Ascending aorta (tissue), 2 donors: ENCODE measurements around the gene BBS4. TPM values are rescaled to one million over a fixed set of nuclear protein-coding genes. Genes with fewer than 3 reads are reported as not detected.

ENCODE experiments used
- DNase-seq, 2 donors: peaks; one replicate each; pipeline ENCODE4 v3.0.0-alpha.2; 2019; ENCODE audit warnings: low spot score in 2 of 2
- H3K27ac ChIP-seq, 2 donors: fragments of 200-600 bp; sonication (generic); one replicate each; pipeline ENCODE4 v1.5.1; 2016 to 2017; ENCODE audit warnings: mild to moderate bottlenecking in 1 of 2
- H3K27me3 ChIP-seq: fragments of 200-600 bp; sonication (generic); one replicate; pipeline ENCODE4 v1.5.1; 2017
- H3K36me3 ChIP-seq, 2 donors: fragments of 200-600 bp; sonication (generic); one replicate each; pipeline ENCODE4 v1.5.1; 2016
- H3K4me1 ChIP-seq, 2 donors: fragments of 200-600 bp; sonication (generic); one replicate each; pipeline ENCODE4 v1.5.1; 2016 to 2017; ENCODE audit warnings: mild to moderate bottlenecking in 1 of 2
- H3K4me3 ChIP-seq, 2 donors: fragments of 200-600 bp; sonication (generic); one replicate each; pipeline ENCODE4 v1.5.1; 2016 to 2017; ENCODE audit warnings: mild to moderate bottlenecking in 1 of 2
- H3K9me3 ChIP-seq, 2 donors: fragments of 200-600 bp; sonication (generic); one replicate each; pipeline ENCODE4 v1.5.1; 2016
- intact Hi-C: fragments of 100-400 bp; cut with DNase I; formaldehyde crosslinking; loops from one replicate; pipeline ENCODE4 v1.15.1; 2023
- total RNA-seq: library from RNA; depleted of rRNA; stranded (reverse); fragments of >200 nt; gene quantifications from one replicate; pipeline ENCODE4 v1.1.0, GENCODE V29; 2016
- TF ChIP-seq, protein P1 (sequence below), 3 experiments: fragments of 200-600 bp in 2 of 3; fragments of 450-650 bp in 1 of 3; sonication (generic) in 2 of 3; IDR thresholded peaks; one replicate each; pipeline ENCODE4 v1.5.1; 2016 to 2019; ENCODE audit warnings: antibody characterized with exemption in 3 of 3, mild to moderate bottlenecking in 1 of 3, moderate library complexity in 1 of 3

Gene BBS4
- total RNA-seq, 1 donor from 2014 or later, result 9.9 TPM

DNA sequence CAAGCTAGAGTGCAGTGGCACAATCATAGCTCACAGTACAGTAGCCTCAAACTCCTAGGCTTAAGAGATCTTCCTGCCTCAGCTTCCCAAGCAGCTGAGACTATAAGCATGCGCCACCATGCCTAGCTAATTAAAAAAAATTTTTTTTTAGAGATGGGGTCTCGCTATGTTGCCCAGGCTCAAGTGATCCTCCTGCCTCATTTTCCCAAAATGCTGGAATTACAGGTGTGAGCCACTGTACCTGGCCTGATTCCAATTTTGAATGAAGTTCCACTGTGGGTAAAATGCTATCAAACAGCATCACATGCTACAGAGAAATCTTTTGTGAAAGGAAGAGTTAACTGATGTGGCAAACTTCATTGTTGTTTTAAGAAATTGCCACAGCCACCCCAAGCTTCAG, 80.0 kb downstream of the BBS4 start:
- H3K4me1 ChIP-seq, result no peaks in the 10 kb centered on the region
- peaks cover 40 to 72% of the 10 kb centered on the region in 2 donors for H3K36me3 ChIP-seq
- H3K4me3 ChIP-seq, result no peak overlapping the region
- no peaks in the 10 kb centered on the region for H3K27me3 ChIP-seq
- H3K27ac ChIP-seq, result no peak overlapping the region
- DNase-seq, result no peak
- TF ChIP-seq, protein P1, sequence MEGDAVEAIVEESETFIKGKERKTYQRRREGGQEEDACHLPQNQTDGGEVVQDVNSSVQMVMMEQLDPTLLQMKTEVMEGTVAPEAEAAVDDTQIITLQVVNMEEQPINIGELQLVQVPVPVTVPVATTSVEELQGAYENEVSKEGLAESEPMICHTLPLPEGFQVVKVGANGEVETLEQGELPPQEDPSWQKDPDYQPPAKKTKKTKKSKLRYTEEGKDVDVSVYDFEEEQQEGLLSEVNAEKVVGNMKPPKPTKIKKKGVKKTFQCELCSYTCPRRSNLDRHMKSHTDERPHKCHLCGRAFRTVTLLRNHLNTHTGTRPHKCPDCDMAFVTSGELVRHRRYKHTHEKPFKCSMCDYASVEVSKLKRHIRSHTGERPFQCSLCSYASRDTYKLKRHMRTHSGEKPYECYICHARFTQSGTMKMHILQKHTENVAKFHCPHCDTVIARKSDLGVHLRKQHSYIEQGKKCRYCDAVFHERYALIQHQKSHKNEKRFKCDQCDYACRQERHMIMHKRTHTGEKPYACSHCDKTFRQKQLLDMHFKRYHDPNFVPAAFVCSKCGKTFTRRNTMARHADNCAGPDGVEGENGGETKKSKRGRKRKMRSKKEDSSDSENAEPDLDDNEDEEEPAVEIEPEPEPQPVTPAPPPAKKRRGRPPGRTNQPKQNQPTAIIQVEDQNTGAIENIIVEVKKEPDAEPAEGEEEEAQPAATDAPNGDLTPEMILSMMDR (IDR thresholded peaks at IDR 0.05), result no peak
- peaks cover 0 to 22% of the 10 kb centered on the region in 2 donors for H3K9me3 ChIP-seq
- intact Hi-C loops, result no loop called here

DNA sequence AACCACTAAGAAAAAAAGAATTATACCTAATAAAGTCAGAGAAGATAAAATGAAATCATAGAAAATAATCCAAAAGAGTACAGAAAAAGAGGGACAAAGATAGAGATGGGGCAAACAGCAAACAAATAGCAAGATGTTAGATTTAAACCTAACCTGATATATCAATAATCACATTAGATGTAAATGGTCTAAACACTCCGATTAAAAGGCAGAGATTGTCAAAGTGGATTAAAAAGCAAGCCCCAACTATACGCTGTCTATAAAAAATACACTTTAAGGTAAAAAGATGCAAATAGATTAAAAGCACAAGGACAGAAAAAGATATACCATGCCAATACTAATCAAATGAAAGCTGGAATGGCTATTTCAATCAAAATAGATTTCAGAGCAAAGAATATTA, 80.8 kb downstream of the BBS4 start:
- TF ChIP-seq, protein P1 (IDR thresholded peaks at IDR 0.05), result no peak
- Histone ChIP-seq H3K4me1 (no peaks in the 10 kb centered on the region), H3K36me3 (peaks cover 48 to 69% of the 10 kb centered on the region in 2 donors), H3K9me3 (peaks cover 0 to 22% of the 10 kb centered on the region in 2 donors), H3K27ac (no peak overlapping the region), H3K4me3 (no peak overlapping the region), H3K27me3 (no peaks in the 10 kb centered on the region)
- no peak for DNase-seq
- intact Hi-C loops, result no loop called here

DNA sequence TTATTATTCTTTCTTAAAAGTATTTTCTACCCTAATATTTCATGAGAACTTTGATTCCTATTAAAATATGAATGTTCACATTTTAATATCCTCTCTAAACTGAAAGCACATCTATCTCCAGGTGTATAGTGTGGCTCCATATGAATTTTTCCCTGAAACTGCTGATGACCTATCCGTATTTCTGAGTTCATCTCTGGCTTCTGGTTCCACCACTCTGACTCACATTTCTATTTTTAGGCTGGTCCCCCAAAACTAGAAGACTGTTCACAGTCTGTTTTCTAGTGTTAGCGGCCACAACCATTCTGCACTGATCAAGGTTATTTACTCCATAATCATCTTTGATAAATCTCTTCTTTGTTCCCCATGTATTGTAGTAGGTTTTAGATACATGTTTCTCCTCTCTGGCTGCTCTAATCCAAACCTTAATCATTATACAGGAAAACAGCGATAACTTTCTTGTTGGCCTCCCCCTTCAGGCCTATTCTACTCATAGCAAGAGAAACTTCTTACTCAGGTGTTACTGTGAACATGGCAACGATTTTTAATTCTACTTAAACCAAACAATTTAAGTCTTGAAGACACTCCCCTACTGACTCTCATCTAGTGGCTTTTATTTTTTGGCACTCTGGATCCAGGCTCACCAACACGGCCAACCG, 84.8 kb downstream of the BBS4 start:
- TF ChIP-seq, protein P1 (IDR thresholded peaks at IDR 0.05), result no peak
- Histone ChIP-seq H3K4me3 (no peak overlapping the region), H3K9me3 (peaks cover 0 to 22% of the 10 kb centered on the region in 2 donors), H3K4me1 (no peaks in the 10 kb centered on the region), H3K27ac (no peak overlapping the region), H3K36me3 (peaks cover 40 to 68% of the 10 kb centered on the region in 2 donors), H3K27me3 (no peaks in the 10 kb centered on the region)
- DNase-seq, result no peak
- intact Hi-C loops, result no loop called here

DNA sequence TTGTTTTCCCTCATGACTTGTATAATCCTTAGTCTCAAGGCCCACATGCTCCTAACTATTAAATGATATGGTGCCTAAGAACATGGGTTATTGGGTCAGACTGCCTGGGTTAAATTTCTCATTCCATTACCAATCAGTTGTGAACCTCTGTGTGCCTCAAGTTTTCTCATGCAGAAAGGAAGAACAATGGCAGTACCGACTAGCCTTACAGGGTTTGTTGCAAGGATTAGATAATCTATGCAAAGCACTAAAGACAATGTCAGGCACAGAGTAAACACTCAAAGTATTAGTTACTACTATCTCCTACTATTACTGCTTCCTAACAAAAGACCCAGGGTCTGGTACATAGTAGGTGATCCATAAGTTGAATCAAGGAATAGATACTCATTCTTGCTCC, 85.3 kb downstream of the BBS4 start:
- TF ChIP-seq, protein P1 (IDR thresholded peaks at IDR 0.05), result no peak
- peaks cover 35 to 64% of the 10 kb centered on the region in 2 donors for H3K36me3 ChIP-seq
- H3K4me3 ChIP-seq, result no peak overlapping the region
- intact Hi-C loops, result no loop called here
- peaks cover 0 to 22% of the 10 kb centered on the region in 2 donors for H3K9me3 ChIP-seq
- no peaks in the 10 kb centered on the region for H3K27me3 ChIP-seq
- DNase-seq, result no peak
- H3K4me1 ChIP-seq, result no peaks in the 10 kb centered on the region
- H3K27ac ChIP-seq, result no peak overlapping the region

DNA sequence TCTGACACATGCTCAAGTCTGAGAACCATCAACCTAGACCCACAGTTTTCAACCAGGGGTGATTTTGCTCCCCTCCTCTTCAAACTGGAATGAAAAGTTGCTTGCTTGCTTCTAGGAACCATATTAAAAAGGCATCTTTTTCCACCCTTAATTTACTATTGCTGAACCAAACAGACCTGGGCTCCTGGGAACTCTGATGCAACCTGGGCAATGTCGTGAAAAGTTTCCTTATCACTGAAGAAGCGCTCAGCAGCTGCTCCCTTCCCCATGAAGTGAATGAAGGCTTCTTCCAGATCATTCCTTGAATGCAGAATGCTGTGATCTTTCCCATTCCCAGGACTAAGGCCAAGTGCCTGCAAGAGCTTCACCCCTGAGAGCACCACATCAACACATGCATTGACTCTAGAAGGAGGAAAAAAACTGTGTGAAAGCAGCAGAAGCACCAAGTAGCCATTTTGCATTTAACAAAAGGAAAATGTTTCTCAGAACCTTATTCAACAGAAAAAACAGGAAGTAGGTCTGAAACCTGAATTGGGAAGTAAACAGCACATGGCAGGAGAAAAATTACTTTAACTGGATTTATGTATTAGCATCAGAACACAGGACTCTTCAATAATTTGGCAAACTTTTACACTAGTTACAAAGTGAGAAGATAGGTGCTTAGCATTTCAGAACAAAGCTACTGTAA, 88.8 kb downstream of the BBS4 start:
- peaks cover 17 to 36% of the 10 kb centered on the region in 2 donors for H3K36me3 ChIP-seq
- DNase-seq, result no peak
- H3K4me3 ChIP-seq, result no peak overlapping the region
- no peaks in the 10 kb centered on the region for H3K4me1 ChIP-seq
- intact Hi-C loops, result no loop called here
- no peak overlapping the region for H3K27ac ChIP-seq
- H3K27me3 ChIP-seq, result no peaks in the 10 kb centered on the region
- TF ChIP-seq, protein P1 (IDR thresholded peaks at IDR 0.05), result no peak
- no peaks in the 10 kb centered on the region for H3K9me3 ChIP-seq
